Adipose tissue (tissue), 3 donors: ENCODE measurements around the gene ABCB6. TPM values are rescaled to one million over a fixed set of nuclear protein-coding genes. Genes with fewer than 3 reads are reported as not detected.

Experiments used
- H3K27ac ChIP-seq: one replicate; pipeline ENCODE4 v1.5.1; 2013; ENCODE audit warnings: low read depth, low read length
- WGBS, 3 donors: extraction: QIAGEN DNeasy Blood & Tissue Kit; methylation state at CpG; one replicate each; pipeline ENCODE4 v1.1.7; 2013; 5-methylcytosine and 5-hydroxymethylcytosine counted together
- polyA plus RNA-seq, 3 donors: library from polyadenylated mRNA; stranded (reverse); fragments of 200-250 nt; gene quantifications; one replicate each; pipeline ENCODE4 v1.2.3, GENCODE V29; 2013
- donor health status: healthy with polysubstance abuse.
- donor health status: Bipolar disorder and iron deficiency.
- donor health status: healthy.

Gene ABCB6
- polyA plus RNA-seq, 3 donors = 15.3 to 43.3 (median 28.1) TPM

DNA sequence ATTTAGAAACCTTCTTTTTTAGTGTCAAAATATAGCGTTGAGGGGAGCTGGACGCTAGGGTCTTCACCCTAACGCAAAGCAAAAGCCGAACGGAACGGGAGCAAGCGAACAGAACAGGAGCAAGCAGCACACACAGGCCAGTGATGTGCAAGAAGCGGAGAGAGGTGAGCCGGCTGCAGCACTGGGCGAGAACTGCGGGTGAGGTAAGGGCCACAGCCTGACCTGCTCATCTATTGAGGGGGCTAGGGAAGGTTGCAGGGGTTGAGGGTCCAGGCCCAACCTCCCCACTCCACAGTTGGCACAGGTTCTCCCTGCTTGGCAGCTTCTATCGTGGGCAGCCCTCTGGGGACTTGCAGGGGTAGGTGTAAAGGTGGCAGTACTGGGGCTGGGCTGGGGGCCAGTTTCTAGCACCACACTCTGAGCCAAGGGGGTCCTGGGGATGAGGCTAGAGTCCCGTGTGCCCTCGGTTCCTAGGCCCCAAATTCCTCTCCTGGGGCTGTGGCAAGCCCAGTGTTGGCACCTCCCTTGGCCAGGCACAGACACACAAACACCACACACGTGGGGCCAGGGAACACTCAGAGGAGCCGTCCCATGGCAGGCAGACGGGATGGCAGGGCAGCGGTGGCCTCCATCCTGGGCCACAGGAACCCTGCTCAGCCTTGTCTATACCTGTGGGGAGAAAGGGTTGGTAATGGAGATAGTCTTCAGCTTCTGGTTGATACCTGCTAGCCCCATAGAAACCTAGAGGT is 1.2 kb upstream of the ABCB6 start:
- H3K27ac ChIP-seq = no peak overlapping the region
- WGBS, 3 donors = 89 to 91% (median 89%) methylated on average over 18 of the region's 18 CpGs

DNA sequence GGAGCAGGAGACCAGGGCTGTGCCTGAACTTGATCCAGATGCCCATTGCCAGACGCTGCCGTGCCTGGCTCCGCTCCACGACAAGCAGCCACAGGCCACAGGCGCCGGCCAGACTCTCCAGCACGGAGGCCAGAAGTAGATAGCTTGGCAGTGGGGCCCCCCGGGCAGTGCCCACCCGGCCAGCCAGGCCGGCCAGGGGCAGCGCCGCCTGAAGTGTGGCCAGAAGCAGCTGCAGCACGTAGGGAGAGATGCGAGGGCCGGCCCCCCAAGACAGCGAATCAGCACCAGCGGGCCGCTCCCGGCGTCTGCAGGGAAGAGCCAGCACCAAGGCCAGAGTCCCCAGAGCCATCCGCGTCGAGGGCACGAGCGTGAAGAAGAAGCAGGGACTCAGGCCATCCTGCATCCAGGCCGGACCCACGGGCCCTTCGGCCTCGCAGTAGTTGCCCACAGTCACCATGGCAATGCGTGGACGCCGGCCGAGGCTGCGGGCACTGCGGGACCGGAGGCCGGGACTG is 484 bp downstream of the ABCB6 start:
- peak overlapping the region; percentile 75 for H3K27ac ChIP-seq
- 0 to 1% (median 1%) methylated on average over 29 to 37 of the region's 37 CpGs for WGBS, 3 donors

DNA sequence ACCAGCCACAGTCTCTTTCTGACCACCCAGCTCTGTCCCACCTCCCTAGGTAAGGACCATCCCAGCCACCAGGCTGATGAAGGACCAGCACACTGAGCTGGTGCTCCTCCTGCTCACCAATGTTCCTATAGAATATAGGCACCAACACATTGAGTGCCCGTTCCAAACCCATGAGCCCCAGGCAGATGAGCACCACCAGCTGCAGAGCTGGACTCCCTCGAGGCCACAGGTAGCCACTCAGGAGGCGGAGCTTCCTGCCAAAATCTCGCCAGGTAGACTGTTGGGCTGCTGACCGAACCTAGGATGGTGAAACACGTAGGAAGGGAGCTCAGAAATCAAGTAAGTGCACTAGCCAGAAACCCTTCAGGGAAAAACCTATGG is 2.2 kb downstream of the ABCB6 start:
- WGBS, 3 donors = 85 to 91% (median 90%) methylated on average over 6 of the region's 6 CpGs
- H3K27ac ChIP-seq = no peak overlapping the region

DNA sequence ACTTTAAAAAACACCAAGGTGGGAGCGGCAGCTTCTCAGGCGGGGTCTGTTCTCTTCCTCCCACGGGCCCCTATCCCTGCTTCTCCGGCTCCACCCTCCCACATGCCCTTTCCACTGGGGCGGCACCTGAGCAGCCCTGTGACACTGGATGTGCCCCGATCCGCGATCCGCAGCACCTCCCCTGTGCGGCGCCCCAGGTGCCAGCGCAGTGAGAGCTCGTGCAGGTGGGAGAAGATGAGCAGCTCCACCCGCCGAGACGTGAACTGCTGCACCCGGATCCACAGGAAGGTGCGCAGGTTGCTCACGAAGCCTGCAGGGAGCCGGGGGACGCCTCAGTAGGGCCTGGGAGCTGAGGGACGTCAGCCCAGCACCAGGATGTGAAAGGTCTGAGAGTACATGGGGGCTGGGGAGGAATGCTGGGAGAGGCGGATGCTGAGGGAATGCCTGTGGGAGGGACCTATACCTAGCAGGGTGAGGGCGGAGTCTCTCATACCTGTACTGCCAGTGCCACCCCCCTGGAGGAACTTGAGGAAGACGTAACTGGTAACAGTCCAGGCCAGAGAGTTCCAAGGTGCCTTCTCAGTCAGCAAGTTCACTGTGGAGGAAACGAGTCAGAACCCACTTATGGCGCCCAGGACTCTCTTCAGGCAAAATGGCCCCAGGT is 2.8 kb downstream of the ABCB6 start:
- 91 to 93% (median 93%) methylated on average over 27 of the region's 27 CpGs for WGBS, 3 donors
- H3K27ac ChIP-seq = no peak overlapping the region

DNA sequence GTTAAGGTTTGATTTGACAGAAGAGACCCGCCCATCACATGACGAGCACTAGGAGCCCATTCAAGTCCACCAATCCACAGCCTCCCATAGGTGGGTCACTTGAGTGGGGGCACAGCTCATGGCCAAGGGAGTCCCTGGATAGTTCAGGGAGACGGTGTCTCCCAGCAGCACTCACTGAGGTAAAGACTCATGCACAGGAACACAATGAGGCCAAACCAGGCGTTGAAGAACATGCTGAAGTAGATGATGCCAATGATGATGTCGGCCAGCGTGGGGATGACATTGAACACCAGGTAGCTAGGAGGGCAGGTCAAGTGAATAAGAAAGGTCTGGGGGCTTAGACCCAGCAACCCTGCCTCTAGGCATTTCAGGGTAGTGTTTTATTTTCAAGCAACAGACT is 4.0 kb downstream of the ABCB6 start:
- H3K27ac ChIP-seq = no peak overlapping the region
- WGBS, 3 donors = 92 to 94% (median 94%) methylated on average over 6 of the region's 6 CpGs

DNA sequence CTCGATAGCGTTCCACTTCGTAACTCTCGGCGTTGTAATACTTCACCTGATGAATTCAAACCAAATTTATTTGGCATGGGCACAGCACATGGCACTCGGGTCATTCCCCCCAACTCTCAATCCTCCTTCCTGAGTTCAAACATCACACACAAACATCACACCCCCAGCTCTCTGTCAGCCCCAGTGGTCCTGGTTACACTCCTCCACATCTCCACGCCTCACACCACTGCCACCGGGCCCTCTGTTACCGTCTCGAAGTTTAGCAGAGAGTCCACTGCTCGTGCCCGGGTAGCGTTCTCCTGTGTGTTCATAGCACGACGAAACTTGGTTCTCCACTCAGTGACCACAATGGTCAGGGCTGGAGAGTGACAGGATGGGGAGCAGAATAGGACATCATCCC is 4.6 kb downstream of the ABCB6 start:
- 94 to 98% (median 95%) methylated on average over 15 of the region's 15 CpGs for WGBS, 3 donors
- no peak overlapping the region for H3K27ac ChIP-seq

DNA sequence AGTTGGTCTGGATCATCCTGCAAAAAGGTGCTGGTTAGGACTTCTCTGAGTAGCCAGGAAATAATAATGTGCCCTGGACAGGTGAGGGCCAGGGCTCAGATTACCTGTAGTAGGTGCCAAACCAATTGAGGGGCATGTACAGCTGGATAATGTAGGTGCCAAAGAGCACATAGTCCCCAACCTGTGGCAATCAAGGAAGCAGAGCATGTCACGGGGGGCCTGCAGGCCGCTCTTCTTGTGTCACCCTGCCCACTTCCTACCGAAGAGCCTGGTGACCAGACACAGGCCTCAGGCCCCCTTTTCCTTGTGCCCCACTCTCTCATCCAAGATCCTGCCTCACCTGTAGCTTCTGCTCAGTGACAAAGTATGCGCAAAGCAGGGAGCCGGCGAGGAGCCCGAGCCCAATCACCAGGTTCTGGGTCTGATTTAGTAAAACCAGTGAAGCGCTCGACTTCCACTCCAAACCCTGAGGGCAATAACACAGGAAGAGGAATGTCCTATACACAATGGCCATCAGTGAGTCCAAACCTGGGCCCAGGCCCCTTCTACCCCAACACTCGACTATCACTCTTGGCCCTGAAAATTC is 5.2 kb downstream of the ABCB6 start:
- 86 to 90% (median 88%) methylated on average over 10 of the region's 10 CpGs for WGBS, 3 donors
- H3K27ac ChIP-seq = no peak overlapping the region

DNA sequence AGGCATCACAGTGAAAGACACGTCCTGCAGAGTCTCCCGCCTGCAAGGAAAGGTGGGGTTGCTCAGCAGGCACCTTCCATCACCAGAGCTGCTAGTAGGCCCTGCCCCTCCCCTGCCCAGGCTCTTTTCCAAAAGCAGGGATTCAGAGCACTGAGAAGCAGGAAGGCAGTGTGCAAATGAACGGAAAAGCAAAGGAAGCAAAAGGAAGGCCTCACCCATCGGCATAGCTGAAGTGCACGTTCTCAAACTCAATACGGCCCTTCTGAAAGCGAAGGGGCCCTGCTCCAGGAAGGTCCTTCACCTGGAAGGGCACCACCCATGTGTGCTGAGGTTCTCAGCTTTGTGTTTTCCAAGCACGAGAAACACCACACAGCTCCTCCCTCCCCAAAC is 5.7 kb downstream of the ABCB6 start:
- WGBS, 3 donors = 83 to 91% (median 87%) methylated on average over 8 of the region's 8 CpGs
- no peak overlapping the region for H3K27ac ChIP-seq

DNA sequence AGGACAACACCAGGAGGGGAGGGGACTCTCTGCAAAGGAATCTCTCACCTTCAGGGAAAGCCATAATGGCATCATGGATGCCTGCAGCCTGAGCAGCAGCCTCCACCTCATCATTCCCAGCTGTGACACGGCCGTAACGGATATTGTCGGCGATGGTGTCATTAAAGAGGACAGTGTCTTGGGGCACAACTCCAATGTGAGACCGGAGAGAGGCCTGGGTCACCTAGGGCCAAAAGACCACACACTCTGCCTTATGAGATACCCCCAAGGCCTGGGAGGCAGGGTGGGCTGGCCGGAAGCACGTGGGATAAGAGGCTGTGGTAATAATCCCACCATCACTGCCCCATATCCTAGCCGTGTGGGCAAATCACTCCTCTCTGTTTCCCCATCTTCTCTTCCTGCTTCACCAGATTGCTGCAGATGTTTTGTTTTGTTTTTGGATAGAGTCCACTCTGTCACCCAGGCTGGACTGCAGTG is 7.8 kb downstream of the ABCB6 start:
- no peak overlapping the region for H3K27ac ChIP-seq
- WGBS, 3 donors = 84 to 94% (median 85%) methylated on average over 9 of the region's 9 CpGs

DNA sequence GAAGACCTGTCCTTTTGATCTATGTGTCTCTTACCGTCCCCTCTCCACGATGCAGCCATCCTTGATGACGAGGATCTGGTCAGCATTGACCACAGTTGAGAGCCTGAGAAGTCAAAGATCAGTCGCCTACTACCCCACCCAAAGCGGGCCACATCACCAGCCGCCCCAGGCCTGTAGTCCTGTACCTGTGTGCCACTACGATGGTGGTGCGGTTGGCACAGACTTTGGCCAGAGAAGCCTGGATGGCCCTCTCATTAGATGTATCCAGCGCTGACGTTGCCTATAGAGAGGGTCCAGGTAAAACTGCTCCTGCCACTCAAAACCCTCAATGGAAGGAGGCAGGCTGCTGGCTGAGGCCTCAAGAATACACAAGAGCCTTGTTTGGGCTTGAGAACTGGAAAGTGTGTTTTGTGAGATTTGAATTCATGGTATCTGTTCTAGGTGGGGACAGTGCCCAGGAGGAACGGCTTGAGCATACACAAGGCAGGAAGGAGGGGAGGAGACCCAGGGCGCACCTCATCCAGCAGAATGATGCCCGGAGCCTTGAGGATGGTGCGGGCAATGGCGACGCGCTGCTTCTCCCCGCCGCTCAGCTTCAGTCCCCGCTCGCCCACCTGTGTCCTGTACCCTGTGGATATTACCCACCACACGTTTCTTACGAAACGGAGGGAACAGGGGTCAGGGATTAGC is 8.4 kb downstream of the ABCB6 start:
- H3K27ac ChIP-seq = no peak overlapping the region
- WGBS, 3 donors = 92 to 94% (median 92%) methylated on average over 24 of the region's 24 CpGs

DNA sequence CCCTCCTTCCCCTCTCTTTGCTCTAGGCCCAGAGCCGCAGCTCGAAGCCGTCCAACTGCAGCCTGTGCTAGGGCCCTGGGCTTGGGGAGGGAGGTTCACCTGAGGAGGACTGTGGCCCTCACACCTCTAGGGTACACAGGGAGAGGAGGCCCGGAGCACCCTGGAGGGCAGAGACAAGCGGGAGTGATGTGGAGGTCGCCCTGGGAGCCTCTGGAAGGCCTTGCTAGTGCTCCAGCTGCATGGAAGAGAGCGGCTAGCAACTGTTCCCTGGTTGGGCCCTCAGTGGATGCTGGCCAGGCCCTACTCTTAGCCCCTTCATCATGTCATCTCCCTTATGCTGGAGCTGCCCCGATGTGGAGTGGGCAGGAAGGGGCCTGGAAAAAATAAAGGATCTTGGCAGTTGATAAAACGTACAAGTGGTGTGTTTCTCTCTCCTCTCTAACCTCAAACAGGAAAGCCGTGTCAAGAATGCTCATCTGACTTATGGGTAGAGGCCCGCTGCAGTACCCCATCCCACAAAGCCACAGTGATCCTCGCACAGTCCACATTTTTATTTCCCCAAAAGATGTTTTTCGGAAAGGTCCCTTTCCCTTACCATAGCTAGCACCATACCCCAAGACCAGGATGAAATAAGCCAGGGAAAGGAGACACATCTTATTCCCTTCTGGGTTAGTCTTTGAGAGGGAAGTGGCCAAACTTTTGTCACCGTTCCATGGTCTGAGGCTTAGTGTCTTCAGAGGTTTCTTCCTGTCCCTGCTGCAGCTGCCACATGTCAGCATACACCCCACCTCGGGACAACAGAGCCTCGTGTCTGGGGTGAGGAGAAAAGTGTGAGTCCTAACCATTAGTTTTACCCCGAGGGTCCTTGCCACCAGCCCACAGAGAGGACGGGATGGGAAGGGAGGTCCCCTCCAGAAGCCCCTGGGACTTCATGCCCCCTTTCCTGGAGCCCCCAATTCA is 9.2 kb downstream of the ABCB6 start:
- no peak overlapping the region for H3K27ac ChIP-seq
- WGBS, 3 donors = 58 to 85% (median 60%) methylated on average over 18 of the region's 18 CpGs

DNA sequence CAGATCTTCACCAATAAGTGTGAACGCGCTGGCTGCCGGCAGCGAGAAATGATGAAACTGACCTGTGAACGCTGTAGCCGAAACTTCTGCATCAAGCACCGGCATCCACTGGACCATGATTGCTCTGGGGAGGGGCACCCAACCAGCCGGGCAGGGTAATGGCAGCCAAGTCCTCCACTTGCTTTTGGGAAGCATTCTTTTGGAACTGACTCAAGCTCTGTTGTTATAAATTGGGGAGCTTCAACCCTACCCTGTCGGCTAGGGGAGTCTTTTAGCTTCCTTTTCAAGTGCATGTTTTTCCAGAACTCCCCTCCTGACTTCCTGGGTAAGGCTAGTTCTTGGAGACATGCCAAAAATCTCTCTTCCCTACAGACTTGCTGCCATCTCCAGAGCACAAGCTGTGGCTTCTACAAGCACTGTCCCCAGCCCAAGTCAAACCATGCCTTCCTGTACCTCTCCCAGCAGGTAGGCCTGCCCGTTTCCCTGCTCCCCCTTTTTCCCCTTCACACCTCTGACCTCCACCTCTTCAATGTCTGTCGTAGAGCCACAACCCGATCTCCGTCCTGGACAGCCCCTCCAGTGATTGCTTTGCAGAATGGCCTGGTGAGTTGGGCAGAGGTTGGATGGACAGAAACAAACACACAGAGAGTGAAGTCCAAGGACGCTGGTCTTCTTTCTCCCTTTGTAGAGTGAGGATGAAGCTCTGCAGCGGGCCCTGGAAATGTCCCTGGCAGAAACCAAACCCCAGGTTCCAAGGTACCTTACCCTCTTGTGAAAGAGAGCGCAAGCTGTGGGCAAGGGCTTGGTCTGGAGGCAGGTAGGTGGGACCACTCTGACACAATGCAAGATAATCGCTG is 10.6 kb downstream of the ABCB6 start:
- no peak overlapping the region for H3K27ac ChIP-seq
- 61 to 70% (median 62%) methylated on average over 17 of the region's 17 CpGs for WGBS, 3 donors

DNA sequence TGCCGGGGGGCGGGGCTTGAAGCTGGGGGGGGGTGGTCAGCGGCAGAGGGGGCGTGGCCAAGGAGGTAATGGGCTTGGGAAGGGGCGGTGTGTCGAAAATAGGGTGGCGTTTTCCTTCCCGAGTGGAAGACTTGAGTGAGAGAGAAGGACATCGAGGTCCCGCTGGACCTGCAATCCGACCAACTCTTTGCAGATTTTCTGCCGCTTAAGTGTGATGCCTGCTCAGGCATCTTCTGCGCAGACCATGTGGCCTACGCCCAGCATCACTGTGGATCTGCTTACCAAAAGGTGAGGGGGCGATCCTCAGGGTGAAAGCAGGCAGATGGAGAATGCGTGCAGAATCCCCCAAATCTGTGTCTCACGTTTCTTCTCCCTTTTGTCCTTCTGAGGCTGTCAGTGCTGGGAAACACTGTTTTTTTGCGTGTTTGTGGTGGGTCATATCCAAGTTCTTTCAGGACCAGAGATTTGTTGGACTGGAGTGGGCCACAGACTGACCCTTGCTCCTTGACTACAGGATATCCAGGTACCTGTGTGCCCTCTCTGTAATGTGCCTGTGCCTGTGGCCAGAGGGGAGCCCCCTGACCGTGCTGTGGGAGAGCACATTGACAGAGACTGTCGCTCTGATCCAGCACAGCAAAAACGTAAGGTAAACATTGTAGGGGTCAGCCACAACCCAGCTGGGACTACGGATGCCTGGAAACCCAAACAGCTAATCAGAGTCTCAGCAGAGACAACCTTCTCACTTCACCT is 11.4 kb downstream of the ABCB6 start:
- 15 to 18% (median 16%) methylated on average over 22 of the region's 22 CpGs for WGBS, 3 donors
- no peak overlapping the region for H3K27ac ChIP-seq

DNA sequence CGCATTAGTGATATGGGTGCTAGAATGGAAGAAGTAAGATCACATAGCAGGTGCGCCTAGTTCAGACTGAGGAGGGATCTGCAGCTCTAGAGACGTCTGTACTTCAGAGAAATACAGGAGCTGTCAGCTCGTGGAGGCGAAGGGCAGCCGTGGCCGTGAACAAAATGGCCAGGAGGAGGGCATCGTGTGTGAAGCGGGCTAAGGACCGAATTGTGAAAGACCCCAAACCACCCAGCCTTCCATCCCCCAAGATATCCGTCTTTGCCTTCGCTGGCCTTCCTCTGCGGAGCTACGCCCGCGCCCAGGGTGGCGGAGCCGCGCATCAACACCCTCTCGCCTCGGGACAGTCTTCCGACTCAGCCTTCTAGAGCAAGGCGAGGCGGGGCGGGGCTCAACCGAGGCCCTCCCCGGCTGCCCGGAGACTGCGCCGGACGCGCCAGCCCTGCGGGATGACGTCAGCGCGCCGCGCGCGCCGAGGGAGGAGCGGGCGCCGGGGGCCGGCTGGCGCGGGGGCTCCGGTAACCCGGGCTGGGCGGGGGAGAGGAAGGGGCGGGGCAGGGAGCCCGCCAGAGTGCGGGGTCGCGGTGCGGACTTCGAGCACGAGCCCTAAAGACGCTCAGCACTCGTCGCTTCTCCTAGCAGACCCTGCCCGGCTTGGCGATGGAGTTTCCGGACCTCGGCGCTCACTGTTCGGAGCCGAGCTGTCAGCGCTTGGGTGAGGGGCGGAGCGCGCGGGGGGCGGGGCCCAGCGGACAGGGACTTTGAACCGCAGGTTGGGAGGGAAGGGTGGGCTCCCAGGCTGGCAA is 12.2 kb downstream of the ABCB6 start, which contains the start of gene ZFAND2B:
ZFAND2B (plus strand) TSS at position 455 of the 806 bp plus-strand sequence; CDS start at position 661, 206 bp downstream.
- peak within 1 kb of the TSS; percentile 10 for H3K27ac ChIP-seq
- whole genome bisulfite sequencing, 3 donors = 0 to 1% (median 0%) methylated on average over 64 to 76 of the region's 76 CpGs

DNA sequence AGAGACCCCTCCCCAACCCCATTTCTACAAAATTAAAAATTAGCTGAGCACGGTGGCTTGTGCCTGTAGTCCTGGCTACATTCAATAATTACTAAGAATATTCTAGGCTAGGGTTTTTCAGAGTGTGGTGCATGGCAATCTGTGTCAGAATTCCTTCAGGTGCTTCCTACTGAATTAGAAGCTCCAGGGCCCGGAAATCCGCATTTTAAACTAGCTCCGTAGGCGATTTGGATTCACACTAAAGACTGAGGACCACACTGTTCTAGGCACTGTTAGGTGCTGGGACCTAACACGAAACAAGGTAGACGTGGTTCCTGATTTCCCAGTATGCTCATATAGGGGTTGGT is 12.8 kb downstream of the ABCB6 start:
- WGBS, 3 donors = 9 to 21% (median 16%) methylated on average over 7 of the region's 7 CpGs
- H3K27ac ChIP-seq = peak overlapping the region; percentile 10

DNA sequence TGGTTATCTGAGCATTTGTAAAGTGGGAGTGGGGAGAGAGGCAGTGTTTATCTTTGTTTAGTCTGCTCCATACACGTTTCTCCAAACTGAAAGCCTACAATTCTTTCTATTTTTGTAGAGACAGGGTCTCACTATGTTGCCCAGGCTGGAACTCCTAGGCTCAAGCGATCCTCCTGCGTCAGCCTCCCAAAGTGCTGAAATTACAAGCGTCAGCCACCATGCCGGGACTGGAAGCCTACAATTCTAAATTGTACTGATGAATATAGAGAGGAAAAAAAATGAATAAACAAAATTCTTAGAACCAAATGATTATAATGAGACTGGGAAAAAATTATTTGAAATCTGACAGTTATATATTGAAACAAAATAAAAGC is 13.6 kb downstream of the ABCB6 start:
- 81 to 91% (median 87%) methylated on average over 5 of the region's 5 CpGs for WGBS, 3 donors
- H3K27ac ChIP-seq = no peak overlapping the region
